K562 treated with DMSO at 1 percent for 24 hours (cell line): ENCODE results near the gene PHETA2. TPM values are rescaled to one million over a fixed set of nuclear protein-coding genes. Genes with fewer than 3 reads are reported as not detected.

Experiments used
- total RNA-seq: library from RNA; unstranded; fragments of 300-600 nt; gene quantifications from 2 replicates; pipeline ENCODE4 v1.2.3, GENCODE V29; 2022; ENCODE audit warnings: low read depth; ENCODE audit not compliant: insufficient read depth

PHETA2 gene
- total RNA-seq: 0.24 TPM in 1 of 2 replicates, not detected in the other

DNA sequence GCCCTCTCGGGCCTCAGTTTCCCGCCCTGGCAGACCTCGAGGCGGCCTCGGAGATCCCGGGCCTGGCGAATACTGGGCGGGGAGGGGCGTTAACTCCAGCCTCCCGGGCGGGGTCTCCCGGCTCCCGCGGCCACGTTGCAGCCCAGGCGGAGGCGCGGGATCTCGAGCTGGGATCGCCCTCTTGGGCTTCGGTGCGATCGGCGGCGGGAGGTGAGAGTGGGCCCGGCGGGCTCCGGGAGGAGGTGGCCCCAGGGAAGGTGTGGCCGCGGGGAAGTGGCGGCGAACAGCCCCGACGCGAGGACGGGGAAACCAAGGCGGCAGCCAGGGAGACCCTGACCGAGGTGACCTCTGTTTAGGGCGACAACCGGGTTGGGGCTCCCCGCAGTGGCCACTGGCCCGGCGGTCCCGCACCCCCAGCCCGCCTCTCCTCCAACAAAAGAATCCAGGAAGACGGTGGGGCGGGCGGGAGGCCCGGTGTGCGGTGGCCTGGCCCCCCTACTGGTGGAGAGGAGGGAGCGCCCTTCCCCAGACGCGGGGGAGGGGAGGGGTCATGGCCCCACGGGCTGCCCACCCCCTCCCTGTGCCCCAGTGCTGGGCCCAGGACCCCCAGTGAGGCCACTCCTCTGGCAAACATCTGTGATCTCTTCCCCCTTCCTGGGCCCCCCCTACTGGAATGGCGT is at the start of gene PHETA2:
Gene PHETA2 (plus strand): TSS at position 117 of the 680 bp plus-strand sequence. CDS start 3,046 bp downstream, outside the sequence.

DNA sequence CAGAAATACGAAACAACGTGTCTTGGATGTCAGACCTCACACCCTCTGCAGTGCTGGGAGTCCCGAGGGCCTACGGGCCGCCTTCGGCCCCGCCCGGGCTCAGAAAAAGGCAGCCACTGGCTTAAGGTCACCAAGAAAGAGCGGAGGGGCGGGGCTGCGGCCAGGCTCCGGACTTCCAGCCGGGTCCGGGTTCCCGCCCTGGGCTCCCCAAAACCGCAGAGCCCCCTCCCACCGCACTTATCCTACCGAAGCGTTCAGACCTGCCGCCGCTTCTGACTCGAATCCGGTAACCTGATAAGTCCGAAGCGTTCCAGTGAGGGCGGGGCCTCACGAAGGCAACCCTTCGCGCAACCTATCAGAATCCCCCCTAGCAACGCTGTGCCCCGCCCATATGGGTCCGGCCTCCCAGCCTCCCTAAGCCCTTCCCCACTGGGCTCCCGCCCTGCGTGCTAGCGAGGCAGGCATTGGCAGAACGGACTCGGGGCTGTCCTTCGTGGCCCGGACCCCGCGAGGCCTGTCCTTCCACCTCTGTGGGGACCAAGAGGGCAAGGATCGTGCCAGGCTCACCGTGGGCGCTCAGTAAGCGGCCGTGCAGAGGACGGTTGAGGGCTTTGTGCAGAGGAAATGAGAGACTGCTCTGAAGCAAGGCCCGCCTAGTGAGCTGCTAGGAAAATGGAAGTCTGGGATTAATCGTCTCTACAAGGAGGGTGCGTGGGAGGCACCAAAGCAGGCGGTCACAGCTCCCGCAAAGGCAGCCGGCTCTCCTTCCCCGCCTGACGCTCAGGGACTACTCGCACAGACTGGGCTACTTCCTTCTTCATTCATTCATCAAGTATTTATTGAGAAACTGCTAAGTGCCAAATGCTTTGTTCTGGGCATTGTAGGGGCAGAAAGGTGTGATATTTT is 3.3 kb upstream of the PHETA2 start, which contains the start of gene NAGA:
Gene NAGA (minus strand): TSS at position 296 of the 906 bp plus-strand sequence. CDS start 515 bp downstream, outside the sequence.

DNA sequence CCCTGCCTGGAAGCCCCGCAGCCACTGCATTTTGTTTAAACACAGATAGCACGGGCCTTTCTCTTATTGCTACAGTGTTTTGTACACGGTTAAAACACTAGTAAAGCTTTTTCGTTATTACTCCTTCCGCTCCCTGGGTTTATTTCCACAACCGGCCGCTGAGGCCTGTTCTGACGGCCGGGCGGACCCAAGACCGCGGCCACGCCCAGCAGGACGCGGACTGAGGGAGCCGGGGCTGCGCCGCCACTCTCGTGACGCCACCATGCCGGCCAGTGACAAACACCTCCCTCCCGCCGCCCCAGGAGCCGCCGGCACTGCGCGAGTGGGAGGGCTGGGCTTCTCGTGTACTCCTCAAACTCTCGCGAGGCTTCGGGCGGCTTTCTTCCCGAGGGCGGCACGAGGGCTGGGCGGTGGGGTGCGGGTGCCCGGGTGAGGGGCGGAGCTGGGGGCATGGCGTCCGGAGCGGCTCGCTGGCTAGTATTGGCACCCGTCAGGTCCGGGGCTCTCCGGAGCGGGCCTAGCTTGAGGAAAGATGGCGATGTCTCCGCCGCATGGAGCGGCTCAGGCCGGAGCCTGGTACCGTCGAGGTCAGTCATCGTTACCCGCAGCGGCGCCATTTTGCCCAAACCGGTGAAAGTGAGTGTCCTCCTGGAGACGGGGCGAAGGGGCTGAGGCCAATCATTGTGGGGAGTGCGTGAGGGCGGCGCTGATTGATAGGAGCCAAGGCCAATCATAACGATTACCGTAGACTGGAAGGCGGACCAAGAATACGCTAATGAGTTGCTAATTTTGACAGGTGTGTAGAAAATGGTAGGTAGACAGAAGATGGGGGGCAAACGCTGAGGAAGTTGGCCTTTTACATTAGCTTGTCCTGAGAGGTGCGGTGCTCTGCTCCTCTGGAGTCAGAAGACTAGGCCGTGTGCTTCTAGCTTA is 5.5 kb downstream of the PHETA2 start, which contains the start of gene SMDT1:
Gene SMDT1 (plus strand): TSS at position 382 of the 933 bp plus-strand sequence. CDS start 69 bp downstream, at position 451.

GRCh38 chr22:42090596-42091454 is 16.8 kb downstream of the PHETA2 start, which contains the start of gene NDUFA6:
NDUFA6 (minus strand) TSS chr22:42090772; CDS start chr22:42090744, 28 bp downstream.

Other genes starting within 250 kb of the PHETA2 start
- gene SREBF2, start 241.1 kb upstream of the PHETA2 start, total RNA-seq: 90.3 and 94.2 TPM in 2 replicates
- gene SHISA8, start 159.2 kb upstream of the PHETA2 start, total RNA-seq: 2.4 and 4.3 TPM in 2 replicates
- 0.81 and 0.93 TPM in 2 replicates for gene TNFRSF13C, start 147.4 kb upstream of the PHETA2 start, total RNA-seq
- 49.0 and 50.7 TPM in 2 replicates for gene CENPM, start 127.1 kb upstream of the PHETA2 start, total RNA-seq
- gene SEPTIN3, start 104.8 kb upstream of the PHETA2 start, total RNA-seq: 0.10 TPM in 1 of 2 replicates, not detected in the other
- not detected in 2 replicates for gene WBP2NL, start 75.5 kb upstream of the PHETA2 start, total RNA-seq
- 41.7 and 49.3 TPM in 2 replicates for gene NAGA, start 3.4 kb upstream of the PHETA2 start, total RNA-seq
- gene SMDT1, start 5.5 kb downstream of the PHETA2 start, total RNA-seq: 55.2 and 74.5 TPM in 2 replicates
- gene NDUFA6, start 16.5 kb downstream of the PHETA2 start, total RNA-seq: 57.2 and 67.3 TPM in 2 replicates
- 0.28 and 0.87 TPM in 2 replicates for gene CYP2D6, start 56.6 kb downstream of the PHETA2 start, total RNA-seq
- gene TCF20, start 196.4 kb downstream of the PHETA2 start, total RNA-seq: 14.3 and 14.8 TPM in 2 replicates